HUES6 (cell line): ENCODE measurements around the gene VTI1A.

Experiments used
- H3K27ac ChIP-seq: 2 replicates; pipeline ENCODE4 v1.7.0; 2013; ENCODE audit warnings: low read depth, mild to moderate bottlenecking, low read length, inconsistent platforms
- H3K27me3 ChIP-seq: 2 replicates; pipeline ENCODE4 v1.6.1; 2013; ENCODE audit warnings: low read length; ENCODE audit not compliant: control insufficient read depth, insufficient read depth
- H3K36me3 ChIP-seq: 2 replicates; pipeline ENCODE4 v1.6.1; 2013; ENCODE audit warnings: low read length; ENCODE audit not compliant: control insufficient read depth, insufficient read depth
- H3K4me1 ChIP-seq: 2 replicates; pipeline ENCODE4 v1.6.1; 2013; ENCODE audit warnings: low read length; ENCODE audit not compliant: control insufficient read depth, insufficient read depth
- H3K4me3 ChIP-seq: 2 replicates; pipeline ENCODE4 v1.5.1; 2013; ENCODE audit warnings: low read depth, low read length
- H3K9ac ChIP-seq: one replicate; pipeline ENCODE4 v1.6.1; 2013; ENCODE audit warnings: mild to moderate bottlenecking, low read length
- H3K9me3 ChIP-seq: 2 replicates; pipeline ENCODE4 v1.6.1; 2013; ENCODE audit warnings: low read depth, low read length; ENCODE audit not compliant: control insufficient read depth, insufficient read depth

Gene VTI1A

DNA sequence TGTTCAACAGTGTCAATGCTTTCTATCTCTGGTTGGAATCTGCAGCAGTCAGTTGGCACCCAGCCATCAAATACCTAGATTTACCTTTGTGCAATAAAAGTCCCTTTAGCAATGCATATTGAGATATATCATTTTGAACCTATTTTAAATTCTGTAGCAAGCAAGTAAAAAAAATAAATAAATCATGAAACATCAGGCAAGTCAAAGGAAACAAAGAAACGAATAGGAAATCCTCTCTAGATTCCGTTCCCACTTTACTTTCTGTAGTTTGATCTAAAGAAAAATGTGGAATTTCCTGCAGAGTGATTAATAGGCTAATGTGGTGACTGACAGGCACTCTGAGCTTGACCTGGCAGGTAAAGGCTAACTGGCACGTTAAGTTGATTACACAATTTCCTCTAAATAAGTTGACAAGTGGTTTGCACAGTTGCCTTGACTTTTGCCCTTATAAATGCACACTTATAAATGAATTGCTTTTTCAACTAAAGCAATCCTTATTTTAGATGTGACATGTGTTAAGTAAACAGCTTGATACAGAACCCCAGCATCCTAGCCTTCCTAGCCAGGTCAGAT lies 294.9 kb downstream of the VTI1A start:
- Histone ChIP-seq H3K4me3 (no peak overlapping the region), H3K36me3 (no peaks in the 10 kb centered on the region), H3K27me3 (no peaks in the 10 kb centered on the region), H3K9me3 (no peaks in the 10 kb centered on the region), H3K4me1 (peaks cover 10% of the 10 kb centered on the region), H3K27ac (no peak overlapping the region), H3K9ac (no peak overlapping the region)

DNA sequence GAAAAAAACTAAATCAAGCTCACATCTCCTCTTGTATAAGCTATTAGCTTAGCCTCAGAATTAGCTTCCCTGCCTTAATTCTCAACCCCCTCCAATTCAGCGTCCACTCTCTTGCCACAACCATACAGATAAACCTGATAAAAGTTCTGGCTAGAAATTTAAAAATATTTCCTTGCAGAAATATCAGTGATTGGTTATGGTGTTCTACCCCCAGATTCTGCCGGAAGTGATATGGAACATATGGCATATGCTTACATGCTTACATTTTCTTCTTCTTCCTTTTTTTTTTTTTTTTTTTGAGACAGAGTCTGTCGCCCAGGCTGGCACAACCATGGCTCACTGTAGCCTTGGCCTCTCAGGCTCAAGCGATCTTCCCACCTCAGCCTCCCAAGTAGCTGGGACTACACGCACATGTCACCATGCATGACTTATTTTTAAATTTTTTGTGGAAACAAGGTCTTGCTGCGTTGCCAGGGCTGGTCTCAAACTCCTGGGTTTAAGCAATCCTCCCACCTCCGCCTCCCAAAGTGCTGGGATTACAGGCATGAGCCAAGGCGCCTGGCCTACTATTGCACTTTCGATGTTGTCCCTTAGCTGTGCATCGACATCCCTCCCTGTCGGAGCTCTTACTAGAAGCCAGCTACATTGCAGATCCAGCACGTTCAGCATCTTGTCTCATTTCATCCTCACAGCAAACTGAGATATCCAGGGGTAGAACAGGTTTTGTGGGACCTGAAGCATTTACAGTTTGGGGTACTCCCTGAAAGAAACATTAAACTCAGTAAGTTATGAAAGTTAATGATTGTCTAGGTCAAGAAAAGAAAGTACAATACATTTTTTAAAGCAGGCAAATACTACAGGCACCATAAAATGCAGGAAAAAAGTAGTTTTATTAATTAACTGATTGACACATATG lies 297.4 kb downstream of the VTI1A start:
- Histone ChIP-seq H3K27ac (no peak overlapping the region), H3K9ac (no peak overlapping the region), H3K9me3 (no peaks in the 10 kb centered on the region), H3K4me3 (no peak overlapping the region), H3K4me1 (peaks cover 10% of the 10 kb centered on the region), H3K36me3 (no peaks in the 10 kb centered on the region), H3K27me3 (no peaks in the 10 kb centered on the region)

DNA sequence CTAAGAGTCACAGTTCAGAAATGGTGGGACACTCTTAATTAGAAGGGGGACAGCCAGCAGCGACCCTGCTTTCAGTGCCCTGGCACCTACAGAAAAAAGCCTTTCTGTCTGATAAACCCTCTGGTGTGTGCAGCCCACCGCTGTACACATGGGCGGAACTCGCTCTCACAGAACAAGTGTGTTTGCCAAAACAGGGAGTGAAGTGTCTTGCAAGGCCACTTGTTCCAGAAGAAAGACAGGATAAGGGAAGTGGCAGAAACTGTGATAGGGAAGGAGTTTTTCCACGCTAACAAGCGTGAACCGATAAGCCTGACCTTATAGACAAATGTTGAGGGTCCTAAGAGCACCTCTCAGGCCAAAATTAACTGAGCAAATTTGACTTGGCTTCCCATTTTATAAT lies 299.3 kb downstream of the VTI1A start:
- no peak overlapping the region for H3K9ac ChIP-seq
- no peaks in the 10 kb centered on the region for H3K36me3 ChIP-seq
- no peak overlapping the region for H3K4me3 ChIP-seq
- H3K4me1 ChIP-seq = peaks cover 10% of the 10 kb centered on the region
- H3K27ac ChIP-seq = no peak overlapping the region
- no peaks in the 10 kb centered on the region for H3K9me3 ChIP-seq
- no peaks in the 10 kb centered on the region for H3K27me3 ChIP-seq

DNA sequence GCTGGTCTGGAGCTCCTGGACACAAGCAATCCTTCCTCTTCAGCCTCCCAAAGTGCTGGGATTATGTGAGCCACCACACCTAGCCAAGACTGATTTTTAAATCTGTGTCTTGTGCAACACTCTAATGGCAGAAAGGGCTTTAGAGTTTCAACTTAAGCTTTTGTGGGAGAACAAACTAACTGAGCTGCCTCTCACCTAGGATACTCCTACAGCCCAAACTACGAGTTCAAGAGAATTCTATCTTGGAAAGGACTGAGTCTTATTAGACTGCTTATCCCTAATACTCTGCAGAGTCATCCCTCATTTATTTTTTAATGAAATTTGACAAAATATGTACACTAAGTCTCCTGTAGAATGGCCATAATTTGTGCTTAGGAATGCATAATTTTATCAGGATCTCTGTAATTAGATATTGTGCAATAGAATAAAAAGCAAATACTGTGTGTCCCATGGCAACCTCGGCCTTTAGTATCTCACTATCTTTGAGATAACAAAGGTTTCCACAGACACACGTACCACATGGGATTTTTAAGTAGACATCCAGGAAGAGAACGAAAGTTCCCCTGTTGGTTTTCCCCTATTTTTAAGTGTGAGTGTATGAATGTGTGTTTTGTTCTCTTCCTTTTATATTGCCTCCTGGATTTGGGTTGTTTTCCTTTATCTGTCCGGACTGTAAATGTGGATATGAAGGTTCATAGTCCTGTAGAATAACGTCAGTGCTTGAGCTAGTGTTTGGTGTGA lies 303.6 kb downstream of the VTI1A start:
- H3K27ac ChIP-seq = no peak overlapping the region
- H3K9me3 ChIP-seq = no peaks in the 10 kb centered on the region
- peaks cover under 1% of the 10 kb centered on the region; the same call in 1 of the 2 replicates for H3K4me1 ChIP-seq
- no peak overlapping the region for H3K4me3 ChIP-seq
- H3K9ac ChIP-seq = no peak overlapping the region
- H3K36me3 ChIP-seq = no peaks in the 10 kb centered on the region
- no peaks in the 10 kb centered on the region for H3K27me3 ChIP-seq

DNA sequence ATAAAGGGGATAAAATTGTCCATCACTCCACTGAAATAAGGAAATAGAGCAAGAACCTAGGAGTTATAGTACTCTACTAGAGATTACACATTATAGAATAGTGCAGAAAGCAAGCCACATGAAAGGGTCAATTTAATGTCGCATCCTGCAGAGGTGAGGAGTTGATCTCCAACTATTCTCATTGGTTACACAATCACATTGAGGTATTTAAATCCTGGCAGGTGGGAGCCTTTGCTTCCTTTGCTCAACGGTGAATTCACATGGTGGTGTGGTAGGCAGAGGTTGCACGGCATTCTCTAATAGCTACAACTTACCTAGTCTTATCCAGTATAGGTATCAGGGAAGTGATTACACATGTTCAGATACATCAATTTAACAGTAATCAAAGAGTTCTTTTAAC lies 304.6 kb downstream of the VTI1A start:
- Histone ChIP-seq H3K27ac (no peak overlapping the region), H3K27me3 (no peaks in the 10 kb centered on the region), H3K4me3 (no peak overlapping the region), H3K36me3 (no peaks in the 10 kb centered on the region), H3K9ac (no peak overlapping the region), H3K4me1 (peaks cover 6% of the 10 kb centered on the region), H3K9me3 (no peaks in the 10 kb centered on the region)

DNA sequence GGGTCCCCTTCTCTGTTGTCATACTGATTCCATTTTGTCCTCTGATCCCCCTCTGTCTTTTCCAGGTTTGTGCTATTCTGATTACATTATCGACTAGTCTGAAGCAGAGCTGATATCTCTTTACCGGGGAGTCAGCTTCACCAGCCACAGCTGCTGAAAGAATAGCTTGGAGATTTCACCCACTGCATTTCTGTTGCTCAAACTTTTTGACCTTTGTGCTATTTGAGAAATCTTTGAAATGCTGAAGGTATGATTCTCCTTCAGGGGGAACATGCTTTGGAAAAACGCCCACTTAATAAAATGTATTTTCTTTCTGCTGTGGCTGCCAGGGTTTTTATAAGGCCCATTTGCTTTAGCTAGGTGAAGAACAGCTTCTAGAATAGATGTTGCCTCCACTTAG lies 305.3 kb downstream of the VTI1A start:
- Histone ChIP-seq H3K27me3 (no peaks in the 10 kb centered on the region), H3K9me3 (no peaks in the 10 kb centered on the region), H3K36me3 (no peaks in the 10 kb centered on the region), H3K9ac (no peak overlapping the region), H3K4me1 (peaks cover 8% of the 10 kb centered on the region), H3K27ac (no peak overlapping the region), H3K4me3 (no peak overlapping the region)

DNA sequence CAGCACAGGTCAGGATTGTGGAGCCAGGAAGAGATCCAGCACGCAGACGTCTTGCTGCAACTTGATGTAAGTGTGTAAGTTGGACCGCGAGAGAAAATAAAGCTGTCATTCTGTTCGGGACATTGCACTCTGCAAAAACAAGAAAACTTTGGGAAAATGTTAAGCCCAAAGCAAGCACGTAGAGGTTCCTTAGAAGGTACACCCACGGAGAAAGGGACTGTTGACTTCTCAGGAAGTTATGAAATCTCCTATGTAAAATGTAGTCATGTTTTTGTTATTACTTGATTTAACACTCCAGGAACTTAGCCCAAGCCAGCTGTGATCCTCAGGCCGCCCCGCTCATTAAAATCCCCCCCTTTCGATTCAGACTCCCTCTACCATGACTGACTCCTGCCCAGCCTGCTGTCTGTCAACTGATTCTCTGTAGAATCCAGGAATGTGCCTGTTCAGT lies 307.0 kb downstream of the VTI1A start:
- Histone ChIP-seq H3K9me3 (no peaks in the 10 kb centered on the region), H3K4me1 (peaks cover 12% of the 10 kb centered on the region), H3K36me3 (no peaks in the 10 kb centered on the region), H3K9ac (no peak overlapping the region), H3K4me3 (no peak overlapping the region), H3K27me3 (no peaks in the 10 kb centered on the region), H3K27ac (no peak overlapping the region)

DNA sequence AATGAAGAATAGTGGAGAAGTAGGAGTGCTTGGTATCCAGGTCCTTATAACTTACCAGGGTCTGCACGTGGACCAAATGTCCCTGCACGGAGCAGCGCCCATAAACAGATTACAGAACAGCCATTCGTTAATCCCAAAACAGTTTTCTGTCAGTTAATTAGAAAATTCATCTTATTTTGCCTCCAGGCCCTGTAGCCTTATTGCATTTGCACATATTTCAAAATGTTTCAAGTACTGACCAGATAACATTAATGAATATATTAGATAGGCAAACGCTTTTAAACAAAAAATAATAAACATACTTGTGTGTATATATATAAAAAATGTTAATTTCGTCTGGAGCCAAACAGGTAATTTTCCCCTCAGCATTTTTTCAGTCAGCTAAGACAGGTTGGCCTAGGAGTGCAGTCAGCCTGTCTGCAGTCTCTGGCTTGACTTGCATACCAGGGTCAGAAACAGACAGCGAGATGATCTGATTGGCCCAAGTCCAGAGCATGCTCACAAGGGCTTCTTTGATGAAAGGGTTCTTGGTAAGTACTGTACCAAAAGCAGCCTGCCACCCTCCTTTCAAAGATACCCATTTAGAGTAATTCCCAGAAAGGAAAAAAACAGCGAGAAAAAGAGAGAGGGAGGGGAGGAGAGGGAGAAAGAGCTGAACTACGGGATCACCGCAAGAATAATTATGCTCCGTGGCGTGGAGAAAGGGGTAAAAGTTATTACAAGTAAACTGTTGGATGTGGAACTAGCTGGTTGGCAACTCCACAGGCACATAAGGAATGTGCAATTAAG lies 308.6 kb downstream of the VTI1A start:
- no peak overlapping the region for H3K9ac ChIP-seq
- H3K27me3 ChIP-seq = no peaks in the 10 kb centered on the region
- no peaks in the 10 kb centered on the region for H3K9me3 ChIP-seq
- H3K4me1 ChIP-seq = peaks cover 16% of the 10 kb centered on the region
- H3K27ac ChIP-seq = no peak overlapping the region
- H3K4me3 ChIP-seq = no peak overlapping the region
- no peaks in the 10 kb centered on the region for H3K36me3 ChIP-seq

DNA sequence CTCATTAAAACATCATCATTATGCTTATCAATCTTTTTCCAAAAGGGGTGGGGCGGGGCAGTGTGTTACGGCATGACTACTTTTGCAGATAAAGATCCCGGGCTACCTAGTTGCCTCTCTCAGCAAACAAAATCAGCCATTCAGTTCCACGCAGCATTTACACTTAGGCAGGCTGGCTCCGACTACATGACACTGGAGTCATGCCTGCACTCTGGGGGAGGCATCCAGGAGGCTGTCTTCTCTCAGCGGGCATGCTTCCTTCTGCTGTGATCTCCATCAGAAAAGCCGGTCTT lies 309.2 kb downstream of the VTI1A start:
- Histone ChIP-seq H3K9ac (no peak overlapping the region), H3K9me3 (no peaks in the 10 kb centered on the region), H3K27ac (no peak overlapping the region), H3K4me1 (peaks cover 16% of the 10 kb centered on the region), H3K36me3 (no peaks in the 10 kb centered on the region), H3K4me3 (no peak overlapping the region), H3K27me3 (no peaks in the 10 kb centered on the region)

DNA sequence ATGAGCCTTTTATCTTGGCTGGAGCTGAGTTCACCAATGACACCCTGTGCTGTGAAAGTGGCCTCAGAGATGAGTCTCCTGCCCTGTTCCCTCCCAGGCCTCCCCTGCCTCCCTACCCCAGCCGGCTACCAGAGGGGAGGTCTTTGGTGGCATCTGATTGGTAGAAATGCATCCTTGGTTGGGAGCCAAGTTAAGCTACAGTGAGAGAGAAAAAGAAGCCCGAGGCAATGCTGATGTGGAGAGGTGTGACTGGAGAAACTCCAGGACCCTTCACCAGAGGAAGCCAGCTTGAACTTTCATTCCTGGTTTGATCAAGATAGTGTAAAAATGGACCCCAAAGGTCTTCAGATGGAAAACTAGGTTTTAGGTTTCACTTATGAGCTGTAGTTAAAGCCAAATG lies 311.9 kb downstream of the VTI1A start:
- Histone ChIP-seq H3K4me3 (no peak overlapping the region), H3K36me3 (no peaks in the 10 kb centered on the region), H3K27me3 (no peaks in the 10 kb centered on the region), H3K9ac (no peak overlapping the region), H3K27ac (no peak overlapping the region), H3K9me3 (no peaks in the 10 kb centered on the region), H3K4me1 (peaks cover 16% of the 10 kb centered on the region)
